ENCODE measurements around the gene CD52. TPM values are rescaled to one million over a fixed set of nuclear protein-coding genes. Genes with fewer than 3 reads are reported as not detected.

Gene CD52
- total RNA-seq, 1 donor from 2014 or later: 243 TPM

DNA sequence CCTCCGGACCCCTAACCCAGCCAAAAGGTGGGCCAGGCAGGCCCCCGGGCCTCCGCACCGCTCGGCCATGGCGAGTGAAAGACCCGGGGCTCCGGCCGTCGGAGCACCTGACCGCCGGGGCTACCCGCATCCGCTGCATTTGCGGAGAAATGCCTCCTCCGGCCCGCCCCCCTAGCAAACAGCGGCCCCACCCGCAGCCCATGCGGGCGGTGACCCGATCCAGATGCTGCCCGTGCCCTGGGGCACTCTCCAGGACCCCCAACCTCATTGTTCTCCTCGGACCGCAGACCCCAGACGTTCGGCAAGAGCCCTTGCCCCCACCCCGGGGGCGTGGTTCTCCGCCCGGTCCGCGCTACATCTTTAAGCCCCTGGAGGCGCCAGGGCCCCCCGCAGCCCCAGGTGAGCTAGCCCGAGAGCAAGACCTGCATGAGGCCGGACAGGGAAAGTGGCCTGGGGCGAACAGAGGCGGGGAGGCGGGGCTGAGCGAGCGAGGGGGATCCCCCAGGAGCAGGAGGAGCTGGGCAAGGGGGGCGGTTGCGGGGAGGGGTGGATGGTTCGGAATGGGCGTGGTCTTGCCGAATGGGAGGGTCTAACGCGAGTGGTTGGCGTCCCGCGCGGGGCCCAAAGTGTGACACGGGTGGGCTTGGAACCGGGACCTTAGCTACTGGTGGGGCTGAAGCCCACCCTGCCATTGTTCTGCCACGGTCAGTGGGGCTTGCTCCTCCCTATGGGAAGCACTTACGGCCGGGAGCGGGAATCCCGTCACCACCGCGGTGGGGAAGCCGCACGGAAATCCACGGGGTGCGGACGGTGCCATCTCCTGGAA, 42.4 kb downstream of the CD52 start:
- Mint-ChIP-seq H3K36me3 (ENCODE audit: low read depth) (no peaks in the 10 kb centered on the region), H3K9me3 (no peaks in the 10 kb centered on the region), H3K4me3 (ENCODE audit: low read depth) (peak overlapping the region; percentile 51), H3K4me1 (ENCODE audit: low read depth) (peaks cover 36% of the 10 kb centered on the region), H3K27ac (no peak overlapping the region), H3K27me3 (ENCODE audit: low read depth) (peaks cover 36% of the 10 kb centered on the region)
- intact Hi-C loops (cut with micrococcal nuclease): loop anchor here (5.0 kb wide), 2 partner anchors 37 to 83 kb away; no protein-coding TSS in a partner anchor
- DNase-seq (ENCODE audit: low spot score): peak; percentile 20

DNA sequence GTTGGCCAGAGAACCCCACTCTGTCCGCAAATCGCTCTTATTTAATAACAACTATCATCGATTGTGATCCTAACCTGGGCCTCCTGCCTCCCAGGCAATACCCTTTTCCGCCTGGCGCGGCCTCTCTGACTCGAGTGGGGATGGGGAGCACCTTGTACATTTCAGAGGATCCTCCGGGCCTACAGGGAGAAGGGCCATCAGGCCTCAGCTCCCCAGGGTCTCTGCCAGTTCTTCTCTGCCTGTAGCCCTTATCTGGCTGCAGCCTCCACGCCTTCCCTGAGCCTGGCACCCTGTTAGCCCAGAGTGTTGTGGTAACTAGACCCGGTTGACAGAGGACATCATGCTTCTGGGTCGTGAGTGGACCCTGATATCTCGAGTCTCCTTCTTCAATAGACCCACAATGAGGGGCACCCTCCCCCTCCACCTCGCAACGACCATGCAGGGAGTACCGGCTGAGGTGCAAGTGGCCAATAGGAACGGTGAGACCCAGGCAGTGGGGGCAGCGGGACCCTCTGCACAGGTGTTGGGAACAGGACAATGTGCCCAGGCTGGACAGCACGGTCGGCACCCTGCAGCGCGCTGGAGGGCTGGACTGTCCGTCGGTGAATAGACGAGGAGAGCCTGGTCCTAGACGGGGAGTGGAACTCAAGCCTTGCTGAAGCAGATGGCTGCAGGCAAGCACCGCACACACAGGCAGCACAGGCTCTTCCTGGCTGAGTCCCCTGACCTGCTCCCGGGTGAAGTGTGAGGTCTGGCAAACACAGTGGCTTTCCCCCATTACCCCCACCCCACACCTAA, 43.2 kb downstream of the CD52 start:
- peaks cover 33% of the 10 kb centered on the region for H3K4me1 Mint-ChIP-seq (ENCODE audit: low read depth)
- peak overlapping the region; percentile 19 for H3K27ac Mint-ChIP-seq
- no peak overlapping the region for H3K4me3 Mint-ChIP-seq (ENCODE audit: low read depth)
- intact Hi-C loops (cut with micrococcal nuclease): loop anchor here (5.0 kb wide), 2 partner anchors 36 to 84 kb away; no protein-coding TSS in a partner anchor
- H3K9me3 Mint-ChIP-seq: no peaks in the 10 kb centered on the region
- H3K27me3 Mint-ChIP-seq (ENCODE audit: low read depth): peaks cover 34% of the 10 kb centered on the region
- no peaks in the 10 kb centered on the region for H3K36me3 Mint-ChIP-seq (ENCODE audit: low read depth)
- DNase-seq (ENCODE audit: low spot score): no peak

DNA sequence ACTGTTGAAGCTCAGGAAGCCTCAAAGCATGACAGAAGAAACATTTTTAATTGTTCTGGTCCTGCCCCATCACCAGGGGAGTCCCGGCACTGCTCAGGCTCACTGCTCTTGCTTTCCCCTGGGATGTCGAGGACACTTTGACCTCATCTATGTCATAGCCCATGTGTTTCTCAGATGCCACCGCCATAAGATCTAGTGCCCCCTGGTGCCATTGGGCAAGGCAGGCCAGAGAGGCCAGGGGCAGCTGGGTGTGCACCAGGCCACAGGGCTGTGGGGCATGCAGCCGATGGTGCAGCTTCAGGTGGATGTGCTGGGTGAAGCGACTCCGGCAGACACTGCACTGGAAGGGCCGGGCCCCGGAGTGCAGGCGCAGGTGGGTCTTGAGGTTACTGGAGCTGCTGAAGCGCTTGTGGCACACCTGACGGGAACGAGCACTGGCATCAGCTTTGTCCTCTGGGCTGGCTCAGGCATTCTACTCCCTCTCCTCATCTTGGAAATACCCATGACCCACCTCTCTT, 43.9 kb downstream of the CD52 start:
- Mint-ChIP-seq H3K27me3 (ENCODE audit: low read depth) (peaks cover 36% of the 10 kb centered on the region), H3K36me3 (ENCODE audit: low read depth) (no peaks in the 10 kb centered on the region), H3K4me1 (ENCODE audit: low read depth) (peaks cover 33% of the 10 kb centered on the region), H3K4me3 (ENCODE audit: low read depth) (no peak overlapping the region), H3K9me3 (no peaks in the 10 kb centered on the region), H3K27ac (no peak overlapping the region)
- intact Hi-C loops (cut with micrococcal nuclease): loop anchor here (5.0 kb wide), 2 partner anchors 36 to 84 kb away; no protein-coding TSS in a partner anchor
- DNase-seq (ENCODE audit: low spot score): no peak

DNA sequence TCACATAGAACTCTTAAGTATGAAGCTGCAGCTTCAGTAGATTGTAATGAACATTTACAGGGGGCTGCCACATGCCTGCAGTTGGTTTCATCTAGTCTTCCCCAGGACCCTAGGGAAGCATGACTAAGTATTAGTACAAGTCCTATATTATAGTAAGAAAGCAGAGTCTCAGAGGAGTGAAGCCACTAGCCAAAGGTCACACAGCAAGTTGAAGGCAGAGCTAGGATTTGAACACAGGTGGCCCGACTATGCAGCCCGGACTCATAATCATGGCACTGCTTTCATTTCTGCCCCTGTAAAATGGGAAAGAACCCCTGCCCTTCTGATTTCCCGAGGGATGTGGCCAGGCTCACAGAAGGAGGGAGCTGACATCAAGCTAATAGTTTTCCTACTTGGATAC, 44.6 kb downstream of the CD52 start:
- H3K4me1 Mint-ChIP-seq (ENCODE audit: low read depth): peaks cover 30% of the 10 kb centered on the region
- no peaks in the 10 kb centered on the region for H3K36me3 Mint-ChIP-seq (ENCODE audit: low read depth)
- no peak for DNase-seq (ENCODE audit: low spot score)
- H3K27me3 Mint-ChIP-seq (ENCODE audit: low read depth): peaks cover 36% of the 10 kb centered on the region
- no peak overlapping the region for H3K27ac Mint-ChIP-seq
- H3K9me3 Mint-ChIP-seq: no peaks in the 10 kb centered on the region
- no peak overlapping the region for H3K4me3 Mint-ChIP-seq (ENCODE audit: low read depth)
- intact Hi-C loops (cut with micrococcal nuclease): loop anchor here (5.0 kb wide), 2 partner anchors 35 to 85 kb away; no protein-coding TSS in a partner anchor

DNA sequence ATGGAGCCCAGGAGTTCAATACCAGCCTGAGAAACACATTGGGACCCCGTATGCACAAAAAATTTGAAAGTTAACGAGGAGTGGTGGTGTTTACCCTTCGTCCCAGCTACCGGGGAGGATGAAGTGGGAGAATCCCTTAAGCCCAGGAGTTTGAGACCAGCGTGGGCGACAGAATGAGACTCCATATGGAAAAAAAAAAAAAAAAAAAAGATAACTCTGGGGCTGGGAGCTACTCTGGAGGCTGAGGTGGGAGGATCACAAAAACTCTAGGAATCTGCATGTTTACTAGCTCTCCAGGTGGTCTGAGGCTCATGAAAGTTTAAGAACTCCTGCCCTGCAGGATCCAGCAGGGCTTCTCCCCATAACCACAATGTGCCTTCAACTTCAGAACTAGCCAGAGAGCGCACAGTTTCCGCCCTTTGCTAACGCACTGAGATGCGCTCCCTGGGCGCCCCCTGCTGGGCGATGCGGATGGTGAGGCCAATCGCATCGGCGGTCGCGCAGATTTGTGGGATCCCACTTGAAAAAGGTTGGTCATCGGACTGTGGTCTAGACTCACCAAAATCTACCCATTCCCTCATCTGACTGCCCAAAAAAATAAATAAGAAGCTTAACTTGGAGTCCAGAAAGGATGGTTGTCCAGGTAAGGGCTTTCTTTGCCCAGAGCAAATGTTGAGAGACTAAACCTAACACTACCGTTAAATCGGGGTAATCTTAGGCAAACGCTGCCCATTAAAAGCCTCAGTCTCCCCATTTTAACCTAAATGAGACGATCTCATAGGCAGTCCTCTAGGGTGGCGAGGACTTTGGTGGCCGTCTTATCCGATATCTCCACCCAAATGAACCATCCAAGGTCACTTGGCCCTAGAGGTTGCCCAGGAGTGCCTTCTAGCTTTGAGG, 46.0 kb downstream of the CD52 start:
- peaks cover 38% of the 10 kb centered on the region for H3K27me3 Mint-ChIP-seq (ENCODE audit: low read depth)
- no peaks in the 10 kb centered on the region for H3K9me3 Mint-ChIP-seq
- H3K36me3 Mint-ChIP-seq (ENCODE audit: low read depth): no peaks in the 10 kb centered on the region
- no peak overlapping the region for H3K27ac Mint-ChIP-seq
- DNase-seq (ENCODE audit: low spot score): peak; percentile 77
- intact Hi-C loops (cut with micrococcal nuclease): loop anchor here (5.0 kb wide), 2 partner anchors 34 to 86 kb away; no protein-coding TSS in a partner anchor
- no peak overlapping the region for H3K4me3 Mint-ChIP-seq (ENCODE audit: low read depth)
- H3K4me1 Mint-ChIP-seq (ENCODE audit: low read depth): peaks cover 25% of the 10 kb centered on the region

DNA sequence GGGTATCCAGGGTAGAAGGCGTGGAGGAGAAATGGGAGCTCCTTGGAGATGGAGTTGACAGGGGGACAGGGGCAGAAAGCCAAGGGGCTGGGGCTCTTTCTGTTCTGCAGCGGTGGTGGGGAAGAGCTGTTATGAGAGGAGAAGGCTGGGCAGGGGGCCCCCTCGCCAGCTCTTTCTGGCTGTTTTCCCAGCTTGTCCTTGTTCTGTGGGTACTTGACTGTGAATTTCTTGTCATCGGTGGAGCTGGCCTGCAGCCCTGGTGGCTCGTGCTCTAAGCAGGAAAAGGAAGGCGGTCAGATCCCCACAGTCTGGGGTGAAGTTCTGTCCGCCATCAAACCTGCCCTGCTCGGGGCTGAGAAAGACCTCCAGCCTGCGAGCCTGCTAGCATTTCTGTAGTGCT, 47.2 kb downstream of the CD52 start:
- H3K27ac Mint-ChIP-seq: no peak overlapping the region
- H3K36me3 Mint-ChIP-seq (ENCODE audit: low read depth): no peaks in the 10 kb centered on the region
- H3K4me3 Mint-ChIP-seq (ENCODE audit: low read depth): no peak overlapping the region
- intact Hi-C loops (cut with micrococcal nuclease): loop anchor here (5.0 kb wide), 2 partner anchors 32 to 88 kb away; no protein-coding TSS in a partner anchor
- H3K4me1 Mint-ChIP-seq (ENCODE audit: low read depth): peaks cover 15% of the 10 kb centered on the region
- H3K9me3 Mint-ChIP-seq: no peaks in the 10 kb centered on the region
- no peak for DNase-seq (ENCODE audit: low spot score)
- H3K27me3 Mint-ChIP-seq (ENCODE audit: low read depth): peaks cover 30% of the 10 kb centered on the region

DNA sequence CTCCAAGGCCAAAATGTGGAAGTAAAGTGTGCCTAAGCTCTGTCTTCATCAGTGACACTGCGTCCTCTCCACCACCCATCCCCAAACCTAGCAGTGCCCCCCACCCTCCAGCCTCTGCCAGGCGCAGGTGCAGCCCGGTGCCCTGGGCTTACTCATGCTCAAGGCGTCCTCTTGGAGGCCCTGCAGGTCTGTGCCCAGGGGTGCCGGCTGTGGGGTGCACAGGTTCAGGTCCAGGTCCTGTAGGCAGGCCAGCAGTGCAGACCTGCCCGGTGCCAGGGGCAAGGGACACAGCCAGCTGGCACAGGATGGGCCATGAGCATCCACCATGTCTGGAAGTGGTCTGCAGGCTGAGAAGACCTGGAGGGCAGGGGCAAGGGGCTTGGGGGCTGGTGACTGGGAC, 49.7 kb downstream of the CD52 start:
- intact Hi-C loops (cut with micrococcal nuclease): no loop called here
- H3K27ac Mint-ChIP-seq: no peak overlapping the region
- H3K9me3 Mint-ChIP-seq: peaks cover 5% of the 10 kb centered on the region
- peaks cover 18% of the 10 kb centered on the region for H3K4me1 Mint-ChIP-seq (ENCODE audit: low read depth)
- no peak overlapping the region for H3K4me3 Mint-ChIP-seq (ENCODE audit: low read depth)
- no peak for DNase-seq (ENCODE audit: low spot score)
- peaks cover 5% of the 10 kb centered on the region for H3K36me3 Mint-ChIP-seq (ENCODE audit: low read depth)
- peaks cover 14% of the 10 kb centered on the region for H3K27me3 Mint-ChIP-seq (ENCODE audit: low read depth)

DNA sequence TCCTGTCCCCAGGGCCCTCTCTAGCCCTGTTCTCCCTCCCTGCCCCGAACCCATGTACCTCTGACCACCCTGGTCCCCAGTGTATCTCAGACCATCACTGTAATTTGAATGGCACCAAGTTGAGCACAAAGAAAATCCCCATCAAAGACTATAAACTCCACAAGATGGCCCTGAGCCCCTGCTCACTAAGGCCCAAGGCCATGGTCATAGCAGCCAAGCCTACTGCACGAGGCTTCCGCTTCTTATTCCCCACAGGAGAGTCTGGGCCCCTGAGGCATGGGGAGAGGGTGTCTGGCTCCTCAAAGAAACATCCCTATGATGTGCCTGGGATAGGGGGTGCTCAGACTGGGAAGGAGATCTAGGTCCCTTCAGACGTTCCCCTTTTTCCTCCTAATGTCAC, 50.2 kb downstream of the CD52 start:
- Mint-ChIP-seq H3K4me1 (ENCODE audit: low read depth) (peaks cover 24% of the 10 kb centered on the region), H3K27ac (no peak overlapping the region), H3K36me3 (ENCODE audit: low read depth) (peaks cover 5% of the 10 kb centered on the region), H3K9me3 (peaks cover 5% of the 10 kb centered on the region), H3K4me3 (ENCODE audit: low read depth) (no peak overlapping the region), H3K27me3 (ENCODE audit: low read depth) (peaks cover 14% of the 10 kb centered on the region)
- no peak for DNase-seq (ENCODE audit: low spot score)
- intact Hi-C loops (cut with micrococcal nuclease): no loop called here

DNA sequence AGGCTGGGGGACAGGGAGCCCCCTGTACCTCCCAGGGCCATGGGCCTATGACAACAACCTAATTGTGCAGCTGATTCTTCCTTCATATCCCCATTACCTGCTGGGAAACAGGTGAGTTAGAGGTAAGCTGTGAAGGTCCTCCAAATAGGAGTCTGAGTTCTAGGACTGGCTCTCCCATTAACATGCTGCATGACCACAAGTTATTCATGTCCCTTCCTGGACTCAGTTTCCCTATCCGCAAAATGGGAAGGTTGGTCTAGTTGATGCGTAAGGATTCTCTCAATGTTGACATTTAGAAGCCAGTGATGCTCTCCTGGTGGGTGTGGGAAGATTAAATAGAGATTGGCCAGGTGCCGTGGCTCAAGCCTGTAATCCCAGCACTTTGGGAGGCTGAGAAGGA, 50.7 kb downstream of the CD52 start:
- intact Hi-C loops (cut with micrococcal nuclease): no loop called here
- DNase-seq (ENCODE audit: low spot score): no peak
- Mint-ChIP-seq H3K4me1 (ENCODE audit: low read depth) (peaks cover 23% of the 10 kb centered on the region), H3K9me3 (peaks cover 5% of the 10 kb centered on the region), H3K36me3 (ENCODE audit: low read depth) (peaks cover 5% of the 10 kb centered on the region), H3K27ac (no peak overlapping the region), H3K27me3 (ENCODE audit: low read depth) (peaks cover 14% of the 10 kb centered on the region), H3K4me3 (ENCODE audit: low read depth) (no peak overlapping the region)

Other genes starting within 250 kb of the CD52 start
- gene PDIK1L, start 206.1 kb upstream of the CD52 start, total RNA-seq: 15.2 and 17.2 TPM in 2 replicates
- 0.07 TPM in 1 of 2 replicates, not detected in the other for gene FAM110D, start 158.9 kb upstream of the CD52 start, total RNA-seq
- gene C1orf232, start 149.0 kb upstream of the CD52 start, total RNA-seq: not detected in 2 replicates
- 57.5 and 65.0 TPM in 2 replicates for gene ZNF593, start 148.1 kb upstream of the CD52 start, total RNA-seq
- not detected in 2 replicates for gene ZNF593OS, start 146.1 kb upstream of the CD52 start, total RNA-seq
- 3.4 TPM in 2 replicates for gene CNKSR1, start 140.5 kb upstream of the CD52 start, total RNA-seq
- gene CATSPER4, start 127.4 kb upstream of the CD52 start, total RNA-seq: not detected in 2 replicates
- 39.6 and 39.8 TPM in 2 replicates for gene CEP85, start 83.8 kb upstream of the CD52 start, total RNA-seq
- gene SH3BGRL3, start 37.9 kb upstream of the CD52 start, total RNA-seq: 437 TPM in 2 replicates
- 13.1 and 14.2 TPM in 2 replicates for gene UBXN11, start 11.3 kb upstream of the CD52 start, total RNA-seq
- gene CRYBG2, start 36.2 kb downstream of the CD52 start, total RNA-seq: 0.32 and 0.98 TPM in 2 replicates
- not detected in 2 replicates for gene ZNF683, start 54.8 kb downstream of the CD52 start, total RNA-seq
- gene LIN28A, start 92.9 kb downstream of the CD52 start, total RNA-seq: not detected in 2 replicates
- 56.2 and 57.3 TPM in 2 replicates for gene DHDDS, start 114.4 kb downstream of the CD52 start, total RNA-seq
- gene HMGN2, start 154.5 kb downstream of the CD52 start, total RNA-seq: 579 and 591 TPM in 2 replicates
- gene RPS6KA1, start 211.8 kb downstream of the CD52 start, total RNA-seq: 190 and 199 TPM in 2 replicates